ENCODE data around the gene C1QB. TPM values are rescaled to one million over a fixed set of nuclear protein-coding genes. Genes with fewer than 3 reads are reported as not detected.

C1QB gene
- total and polyA plus RNA-seq, 2 donors (not counting 1 experiment from before 2014, with no cell fraction given), result 0.16 TPM; not detected in 1

GRCh38 chr1:22646384-22646783, 6.7 kb upstream of the C1QB start:
- Histone ChIP-seq H3K9me3 (ENCODE audit: control extremely low read depth in 1 of 3, control insufficient read depth in 2 of 3, insufficient read depth in 1 of 3, low read length in 2 of 3) (no peaks in the 10 kb centered on the region), H3K79me2 (ENCODE audit: control insufficient read depth, insufficient read depth, low read length) (no peaks in the 10 kb centered on the region), H3K27me3 (replicated peaks in 1 of 4; ENCODE audit: control extremely low read depth in 1 of 4, control insufficient read depth in 3 of 4, insufficient read depth in 4 of 4, low read length in 3 of 4) (peaks cover 0 to 14% (median 0%) of the 10 kb centered on the region in 4 experiments), H4K20me1 (ENCODE audit: control insufficient read depth, insufficient read depth, low read length, poor library complexity, severe bottlenecking) (no peaks in the 10 kb centered on the region), H3K36me3 (replicated peaks in 1 of 2; ENCODE audit: control extremely low read depth in 1 of 2, control insufficient read depth in 1 of 2, extremely low read depth in 1 of 2, insufficient read depth in 2 of 2, low read length in 1 of 2) (no peaks in the 10 kb centered on the region), H3K27ac (ENCODE audit: low read length in 2 of 2) (no peak overlapping the region), H3K9ac (ENCODE audit: low read length) (no peak overlapping the region), H3K4me2 (replicated peaks; ENCODE audit: low read depth, low read length, poor library complexity, severe bottlenecking) (no peak overlapping the region), H3K4me1 (ENCODE audit: control insufficient read depth in 2 of 2, insufficient read depth in 2 of 2, low read length in 2 of 2) (peaks cover 0 to 4% of the 10 kb centered on the region in 2 donors), H2AFZ (ENCODE audit: insufficient read depth, low read depth, low read length, poor library complexity, severe bottlenecking) (no peak overlapping the region), H3K4me3 (ENCODE audit: control extremely low read depth in 1 of 5, extremely low read depth in 1 of 5, insufficient read depth in 1 of 5, low read depth in 2 of 5, low read length in 4 of 5) (no peak overlapping the region)
- H3K4me3 Mint-ChIP-seq, result no peak overlapping the region
- ATAC-seq (ENCODE audit: low read depth) (no peak), DNase-seq (no peak)
- H3K4me1 Mint-ChIP-seq, result no peaks in the 10 kb centered on the region
- CTCF ChIA-PET, result no interaction called here
- no CpG with 5 or more reads among the region's 1 CpG for WGBS (ENCODE audit: insufficient coverage)
- no peak overlapping the region for H3K27ac Mint-ChIP-seq
- TF ChIP-seq CTCF (IDR thresholded peaks at IDR 0.05), result no peak
- TF ChIP-seq EZH2 (IDR thresholded peaks at IDR 0.05; ENCODE audit: borderline replicate concordance, insufficient read depth, low read depth, low read length, poor library complexity, severe bottlenecking), result no peak
- POLR2A ChIA-PET, result interaction anchor here (0.5 kb wide), 1 partner anchor 870 kb away, joined by 7 read pairs; no protein-coding TSS in a partner anchor
- intact Hi-C loops (cut with micrococcal nuclease), result no loop called here
- no peaks in the 10 kb centered on the region for H3K9me3 Mint-ChIP-seq (ENCODE audit: insufficient read depth)
- H3K27me3 Mint-ChIP-seq, result peaks cover 12% of the 10 kb centered on the region

GRCh38 chr1:22650089-22650693, 2.8 kb upstream of the C1QB start:
- no peaks in the 10 kb centered on the region for H3K9me3 Mint-ChIP-seq (ENCODE audit: insufficient read depth)
- ChIA-PET CTCF (no interaction called here), POLR2A (no interaction called here)
- intact Hi-C loops (cut with micrococcal nuclease), result no loop called here
- H3K4me1 Mint-ChIP-seq, result no peaks in the 10 kb centered on the region
- H3K27me3 Mint-ChIP-seq, result peaks cover 20% of the 10 kb centered on the region
- Histone ChIP-seq H2AFZ (ENCODE audit: insufficient read depth, low read depth, low read length, poor library complexity, severe bottlenecking) (no peak overlapping the region), H3K27ac (ENCODE audit: low read length in 2 of 2) (no peak overlapping the region), H3K79me2 (ENCODE audit: control insufficient read depth, insufficient read depth, low read length) (no peaks in the 10 kb centered on the region), H3K4me3 (ENCODE audit: control extremely low read depth in 1 of 5, extremely low read depth in 1 of 5, insufficient read depth in 1 of 5, low read depth in 2 of 5, low read length in 4 of 5) (no peak overlapping the region), H3K4me2 (replicated peaks; ENCODE audit: low read depth, low read length, poor library complexity, severe bottlenecking) (no peak overlapping the region), H3K4me1 (ENCODE audit: control insufficient read depth in 2 of 2, insufficient read depth in 2 of 2, low read length in 2 of 2) (no peaks in the 10 kb centered on the region), H4K20me1 (ENCODE audit: control insufficient read depth, insufficient read depth, low read length, poor library complexity, severe bottlenecking) (no peaks in the 10 kb centered on the region), H3K27me3 (replicated peaks in 1 of 4; ENCODE audit: control extremely low read depth in 1 of 4, control insufficient read depth in 3 of 4, insufficient read depth in 4 of 4, low read length in 3 of 4) (no peaks in the 10 kb centered on the region), H3K9me3 (ENCODE audit: control extremely low read depth in 1 of 3, control insufficient read depth in 2 of 3, insufficient read depth in 1 of 3, low read length in 2 of 3) (no peaks in the 10 kb centered on the region), H3K9ac (ENCODE audit: low read length) (no peak overlapping the region), H3K36me3 (replicated peaks in 1 of 2; ENCODE audit: control extremely low read depth in 1 of 2, control insufficient read depth in 1 of 2, extremely low read depth in 1 of 2, insufficient read depth in 2 of 2, low read length in 1 of 2) (no peaks in the 10 kb centered on the region)
- ATAC-seq (ENCODE audit: low read depth), result no peak
- TF ChIP-seq EZH2 (IDR thresholded peaks at IDR 0.05; ENCODE audit: borderline replicate concordance, insufficient read depth, low read depth, low read length, poor library complexity, severe bottlenecking) (no peak), CTCF (IDR thresholded peaks at IDR 0.05) (no peak)
- no peak overlapping the region for H3K27ac Mint-ChIP-seq
- 93% methylated on average over 7 of the region's 13 CpGs for WGBS (ENCODE audit: insufficient coverage)
- no peak overlapping the region for H3K4me3 Mint-ChIP-seq
- DNase-seq, result no peak

All from B cell (primary cell).